Activated CD8-positive, alpha-beta memory T cell treated with anti-CD3 and anti-CD28 coated beads, Interleukin-2, amount 50 U/mL, for 48 hours (primary cell): ENCODE results near the gene ZNF407.
A peak's percentile ranks its signal among the peaks of the same experiment; 100 is the strongest.
"Not testable (repeated sequence)": the region's sequence is repeated elsewhere in the genome, so short reads cannot be mapped to it uniquely, and the experiment has no call there.

Source experiments
- DNase-seq: peaks from one replicate; pipeline ENCODE4 v3.0.0-alpha.2; 2020

ZNF407 gene

GRCh38 chr18:75065251-75066000 lies 467.8 kb downstream of the ZNF407 start:
- DNase-seq, result no peak

- no peak for DNase-seq
These were observed 468.6 kb downstream of the ZNF407 start for GRCh38 chr18:75066021-75066880.

GRCh38 chr18:75066936-75067335 lies 469.3 kb downstream of the ZNF407 start:
- no peak for DNase-seq

GRCh38 chr18:75067996-75068645 lies 470.5 kb downstream of the ZNF407 start:
- DNase-seq, result no peak

- DNase-seq, result no peak
These were observed 471.2 kb downstream of the ZNF407 start for GRCh38 chr18:75068682-75069435.

GRCh38 chr18:75070235-75070624 lies 472.6 kb downstream of the ZNF407 start:
- no peak for DNase-seq

GRCh38 chr18:75070625-75071483 lies 473.2 kb downstream of the ZNF407 start:
- DNase-seq, result peak; percentile 75

GRCh38 chr18:75071484-75071785 lies 473.8 kb downstream of the ZNF407 start:
- no peak for DNase-seq

GRCh38 chr18:75071866-75072671 lies 474.4 kb downstream of the ZNF407 start:
- no peak for DNase-seq

- DNase-seq, result no peak
These were observed 475.2 kb downstream of the ZNF407 start for GRCh38 chr18:75072672-75073371.

GRCh38 chr18:75073654-75074053 lies 476.0 kb downstream of the ZNF407 start:
- DNase-seq, result no peak

- DNase-seq, result no peak
These were observed 476.7 kb downstream of the ZNF407 start for GRCh38 chr18:75074196-75075015.

- no peak for DNase-seq
These were observed 477.3 kb downstream of the ZNF407 start for GRCh38 chr18:75075016-75075305.

- no peak for DNase-seq
These were observed 477.8 kb downstream of the ZNF407 start for GRCh38 chr18:75075429-75075841.

GRCh38 chr18:75076286-75076685 lies 478.6 kb downstream of the ZNF407 start:
- no peak for DNase-seq

GRCh38 chr18:75081486-75081885 lies 483.8 kb downstream of the ZNF407 start:
- peak; percentile 10 for DNase-seq

- DNase-seq, result peak; percentile 18
These were observed 485.5 kb downstream of the ZNF407 start for GRCh38 chr18:75083131-75083530.

- DNase-seq, result peak; percentile 22
These were observed 486.1 kb downstream of the ZNF407 start for GRCh38 chr18:75083761-75084160.

GRCh38 chr18:75085676-75086075 lies 488.0 kb downstream of the ZNF407 start:
- DNase-seq, result not testable (repeated sequence)
